ENCODE data around the gene TSPAN3.

Gene TSPAN3

DNA sequence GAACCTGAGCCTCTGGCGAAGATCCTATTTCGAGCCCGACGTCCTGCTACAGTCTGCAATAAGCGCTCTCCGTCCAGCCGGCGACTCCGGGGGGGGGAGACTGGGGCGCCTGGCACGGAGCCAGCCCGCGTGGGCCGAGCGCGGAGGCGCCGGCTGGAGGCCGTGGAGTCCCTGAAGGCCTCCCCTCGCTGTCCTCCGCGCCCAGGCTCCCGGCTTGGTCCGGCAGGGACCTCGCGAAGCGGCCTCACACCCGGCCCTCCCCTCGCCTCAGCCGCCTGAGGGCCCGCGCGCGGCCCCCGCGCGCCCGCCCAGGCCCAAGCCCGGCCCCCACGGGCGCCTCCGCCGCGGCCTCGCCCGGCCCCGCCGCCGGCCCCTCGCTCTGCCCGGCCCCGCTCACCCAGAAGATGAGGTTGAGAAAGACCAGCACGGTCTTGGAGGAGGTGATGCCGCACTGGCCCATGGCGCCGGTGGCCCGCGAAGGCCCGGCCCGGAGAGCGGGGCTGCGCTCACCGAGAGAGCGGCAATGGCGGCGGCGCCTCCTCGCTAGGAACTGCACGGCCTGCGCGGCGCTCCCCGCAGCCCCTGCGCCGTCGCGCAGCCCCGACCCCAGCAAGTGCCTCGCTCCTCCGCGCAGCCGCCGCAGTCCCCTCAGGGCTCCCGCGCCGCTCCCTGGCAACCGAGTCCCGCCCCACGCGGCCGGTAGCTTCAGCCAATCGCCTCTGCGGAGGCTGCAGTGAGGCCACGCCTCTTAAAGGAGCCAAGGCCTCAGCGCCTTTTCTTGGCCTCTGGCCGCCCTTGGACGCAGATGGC, at the start of gene TSPAN3:
TSPAN3 (minus strand) TSS at position 615 of the 810 bp plus-strand sequence; CDS start at position 460, 155 bp downstream.
- DNase-seq (ENCODE audit: low read depth) = peak; percentile 92
- peak within 1 kb of the TSS; percentile 76 for H3K4me3 ChIP-seq (replicated peaks; ENCODE audit: low read depth, low read length)
- TF ChIP-seq, protein P1, sequence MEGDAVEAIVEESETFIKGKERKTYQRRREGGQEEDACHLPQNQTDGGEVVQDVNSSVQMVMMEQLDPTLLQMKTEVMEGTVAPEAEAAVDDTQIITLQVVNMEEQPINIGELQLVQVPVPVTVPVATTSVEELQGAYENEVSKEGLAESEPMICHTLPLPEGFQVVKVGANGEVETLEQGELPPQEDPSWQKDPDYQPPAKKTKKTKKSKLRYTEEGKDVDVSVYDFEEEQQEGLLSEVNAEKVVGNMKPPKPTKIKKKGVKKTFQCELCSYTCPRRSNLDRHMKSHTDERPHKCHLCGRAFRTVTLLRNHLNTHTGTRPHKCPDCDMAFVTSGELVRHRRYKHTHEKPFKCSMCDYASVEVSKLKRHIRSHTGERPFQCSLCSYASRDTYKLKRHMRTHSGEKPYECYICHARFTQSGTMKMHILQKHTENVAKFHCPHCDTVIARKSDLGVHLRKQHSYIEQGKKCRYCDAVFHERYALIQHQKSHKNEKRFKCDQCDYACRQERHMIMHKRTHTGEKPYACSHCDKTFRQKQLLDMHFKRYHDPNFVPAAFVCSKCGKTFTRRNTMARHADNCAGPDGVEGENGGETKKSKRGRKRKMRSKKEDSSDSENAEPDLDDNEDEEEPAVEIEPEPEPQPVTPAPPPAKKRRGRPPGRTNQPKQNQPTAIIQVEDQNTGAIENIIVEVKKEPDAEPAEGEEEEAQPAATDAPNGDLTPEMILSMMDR (IDR thresholded peaks at IDR 0.05; ENCODE audit: low read length, missing control alignments) = no peak

DNA sequence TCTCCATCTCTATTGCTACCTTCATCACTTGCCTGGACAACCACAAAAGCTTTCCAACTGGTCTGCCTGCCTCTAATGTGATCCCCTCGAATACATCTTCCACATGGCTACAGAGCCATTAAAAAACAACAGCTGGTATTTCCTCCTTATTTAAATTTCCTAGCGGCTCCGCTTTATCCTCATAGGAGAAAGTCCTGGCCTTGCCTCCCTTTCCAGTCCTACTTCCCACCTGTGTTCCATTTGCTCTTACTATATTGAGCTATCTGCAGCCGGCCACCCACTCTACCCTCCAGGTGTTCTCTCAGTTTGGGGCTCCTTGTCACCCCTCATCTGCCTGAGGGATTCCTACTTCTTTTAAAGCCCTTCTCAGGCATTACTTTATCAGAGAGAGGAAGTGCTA, 49.7 kb upstream of the TSPAN3 start:
- DNase-seq (ENCODE audit: low read depth) = no peak
- TF ChIP-seq, protein P1 (IDR thresholded peaks at IDR 0.05; ENCODE audit: low read length, missing control alignments) = no peak
- H3K4me3 ChIP-seq (replicated peaks; ENCODE audit: low read depth, low read length) = no peak overlapping the region

DNA sequence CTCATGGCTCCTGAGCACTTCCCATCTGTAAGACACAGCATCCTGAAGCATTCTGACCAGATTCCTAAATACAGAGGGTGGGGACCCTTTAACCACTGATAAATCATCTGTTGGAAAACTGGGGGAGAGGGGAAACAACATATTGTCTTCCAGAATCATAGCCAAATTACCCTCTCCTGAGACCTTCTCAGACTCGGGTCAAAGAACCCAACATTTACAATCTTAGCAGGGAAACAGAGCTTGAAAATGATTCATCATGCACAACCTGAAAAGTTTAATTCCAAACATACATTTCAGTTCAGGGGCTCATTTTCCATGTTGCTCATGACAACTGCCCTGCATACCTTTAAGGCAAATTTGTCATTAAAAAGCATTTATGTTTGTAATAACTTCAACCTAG, 48.5 kb upstream of the TSPAN3 start:
- no peak for DNase-seq (ENCODE audit: low read depth)
- TF ChIP-seq, protein P1 (IDR thresholded peaks at IDR 0.05; ENCODE audit: low read length, missing control alignments) = no peak

DNA sequence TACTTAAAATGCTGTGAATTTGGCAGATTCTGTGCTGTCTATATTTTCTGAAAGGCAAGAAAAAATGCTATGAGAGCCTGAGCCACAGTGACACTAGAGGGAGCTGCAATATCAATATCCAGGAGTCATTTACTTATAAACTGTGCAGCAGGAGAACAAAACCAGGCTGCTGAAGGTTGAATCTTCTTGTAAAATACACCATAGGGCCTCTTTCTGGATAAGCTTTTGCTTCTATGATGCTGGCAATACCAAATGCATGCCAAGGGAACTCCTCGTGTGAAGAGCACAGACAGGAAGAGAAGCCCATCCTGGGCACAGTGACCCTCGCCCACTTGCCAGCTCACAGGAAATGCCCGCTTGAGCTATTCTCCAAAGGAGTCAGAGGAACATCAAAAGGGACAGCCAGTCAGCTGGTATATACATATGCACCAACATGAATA, 48.0 kb upstream of the TSPAN3 start:
- TF ChIP-seq, protein P1 (IDR thresholded peaks at IDR 0.05; ENCODE audit: low read length, missing control alignments) = peak; percentile 94

More for the DNA sequence above, 48.5 kb upstream of the TSPAN3 start:
- no peak overlapping the region for H3K4me3 ChIP-seq (replicated peaks; ENCODE audit: low read depth, low read length)

DNA sequence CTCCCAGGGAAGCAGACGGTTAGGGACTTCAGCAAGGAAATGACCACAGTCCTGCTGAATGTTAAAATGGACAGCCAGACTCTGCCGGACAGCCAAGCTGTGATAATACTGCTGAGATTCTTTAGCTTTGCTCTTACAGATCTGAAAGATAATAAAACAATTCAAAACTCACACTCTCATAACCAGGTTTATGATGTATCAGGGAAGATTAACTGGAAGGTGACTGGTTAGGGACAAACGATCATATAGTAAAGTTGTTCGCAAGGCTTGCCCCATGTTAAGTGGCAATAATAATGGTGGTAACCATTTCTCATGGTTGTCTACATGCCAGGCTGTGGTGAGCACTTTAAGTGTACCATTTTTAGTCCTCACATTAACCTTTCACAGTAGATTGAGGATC, 44.3 kb upstream of the TSPAN3 start:
- H3K4me3 ChIP-seq (replicated peaks; ENCODE audit: low read depth, low read length) = no peak overlapping the region
- DNase-seq (ENCODE audit: low read depth) = no peak
- TF ChIP-seq, protein P1 (IDR thresholded peaks at IDR 0.05; ENCODE audit: low read length, missing control alignments) = no peak

More for the DNA sequence above, 48.0 kb upstream of the TSPAN3 start:
- DNase-seq (ENCODE audit: low read depth) = peak; percentile 89
- H3K4me3 ChIP-seq (replicated peaks; ENCODE audit: low read depth, low read length) = no peak overlapping the region

DNA sequence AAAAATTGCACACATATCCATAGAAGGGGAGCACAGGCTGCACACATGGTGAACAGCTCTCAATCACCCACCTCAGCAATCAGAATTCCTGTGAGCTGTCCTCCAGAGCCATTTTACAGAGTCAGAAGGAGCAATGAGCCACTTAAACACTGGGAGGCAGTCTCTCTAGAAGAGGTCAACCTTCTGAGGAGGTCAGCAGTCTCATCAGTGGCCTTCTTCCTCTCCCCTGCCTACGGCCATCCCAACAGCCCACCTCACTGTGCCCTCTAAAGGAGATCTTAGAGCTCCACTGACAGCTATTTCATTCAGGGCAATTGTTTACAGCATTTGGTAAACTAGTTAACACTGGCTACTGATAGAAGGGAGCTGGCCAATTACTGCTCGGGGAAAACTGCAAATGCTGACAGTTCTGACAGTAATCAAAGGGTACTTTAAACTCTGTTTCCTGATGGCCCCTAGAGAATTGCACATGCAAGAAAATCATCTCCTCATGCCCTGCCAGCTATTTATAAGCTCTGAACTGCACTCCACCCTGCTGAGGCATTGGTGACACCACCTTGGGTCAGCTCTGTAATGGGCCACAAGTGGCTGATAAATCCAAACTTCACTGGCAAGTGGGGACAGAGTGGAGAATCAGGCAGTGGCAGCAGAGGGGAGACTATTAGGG, 42.1 kb upstream of the TSPAN3 start:
- TF ChIP-seq, protein P1 (IDR thresholded peaks at IDR 0.05; ENCODE audit: low read length, missing control alignments) = no peak
- H3K4me3 ChIP-seq (replicated peaks; ENCODE audit: low read depth, low read length) = no peak overlapping the region
- DNase-seq (ENCODE audit: low read depth) = no peak

Measured in fibroblast of pulmonary artery (primary cell).